ENCODE results near the gene CCR5AS.

Gene CCR5AS

DNA sequence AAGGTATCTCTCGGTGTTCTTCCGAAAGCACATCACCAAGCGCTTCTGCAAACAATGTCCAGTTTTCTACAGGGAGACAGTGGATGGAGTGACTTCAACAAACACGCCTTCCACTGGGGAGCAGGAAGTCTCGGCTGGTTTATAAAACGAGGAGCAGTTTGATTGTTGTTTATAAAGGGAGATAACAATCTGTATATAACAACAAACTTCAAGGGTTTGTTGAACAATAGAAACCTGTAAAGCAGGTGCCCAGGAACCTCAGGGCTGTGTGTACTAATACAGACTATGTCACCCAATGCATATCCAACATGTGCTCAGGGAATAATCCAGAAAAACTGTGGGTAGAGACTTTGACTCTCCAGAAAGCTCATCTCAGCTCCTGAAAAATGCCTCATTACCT lies 48.4 kb downstream of the CCR5AS start:
- WGBS (ENCODE audit: insufficient coverage) = 100% methylated on average over 3 of the region's 6 CpGs
- Histone ChIP-seq H3K9me3 (ENCODE audit: control extremely low read depth in 1 of 5, control insufficient read depth in 4 of 5, insufficient read depth in 2 of 5, low read depth in 1 of 5, low read length in 4 of 5) (no peaks in the 10 kb centered on the region), H3K36me3 (ENCODE audit: control insufficient read depth in 4 of 4, insufficient read depth in 4 of 4, low read length in 3 of 4) (no peaks in the 10 kb centered on the region), H3K27ac (ENCODE audit: insufficient read depth in 1 of 2, low read depth in 1 of 2, low read length in 2 of 2, poor library complexity in 1 of 2, severe bottlenecking in 2 of 2) (no peak overlapping the region), H3K27me3 (replicated peaks in 2 of 5; ENCODE audit: control insufficient read depth in 4 of 5, insufficient read depth in 5 of 5, low read length in 4 of 5) (no peaks in the 10 kb centered on the region), H3K4me3 (ENCODE audit: control insufficient read depth in 1 of 7, extremely low read depth in 1 of 7, insufficient read depth in 4 of 7, low read depth in 2 of 7, low read length in 6 of 7) (no peak overlapping the region), H3K4me1 (ENCODE audit: control extremely low read depth in 1 of 4, control insufficient read depth in 4 of 4, insufficient read depth in 4 of 4, low read length in 3 of 4) (peaks cover 13 to 55% (median 25%) of the 10 kb centered on the region in 4 experiments)
- ChIA-PET POLR2A (no interaction called here), CTCF (no interaction called here)
- no peak for DNase-seq

DNA sequence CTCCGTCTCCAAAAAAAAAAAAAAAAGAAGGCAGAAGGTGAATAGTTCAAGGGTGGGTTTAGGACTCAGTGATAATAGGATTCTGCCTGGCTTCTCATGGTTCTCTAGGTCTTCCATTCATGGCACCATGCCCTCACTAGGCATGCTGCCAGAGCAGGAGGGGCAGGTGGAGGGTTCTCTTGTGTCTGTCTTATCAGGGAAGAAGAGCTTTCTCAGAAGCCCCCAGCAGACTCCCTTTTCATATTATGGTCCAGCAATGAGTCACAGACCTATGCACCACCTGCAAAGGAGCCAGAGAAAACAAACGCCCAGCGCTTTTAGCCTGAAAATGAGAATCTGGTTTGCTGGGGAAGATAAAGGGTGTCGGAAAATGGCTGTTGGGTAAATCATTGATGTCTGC lies 50.0 kb downstream of the CCR5AS start:
- Histone ChIP-seq H3K27ac (ENCODE audit: insufficient read depth in 1 of 2, low read depth in 1 of 2, low read length in 2 of 2, poor library complexity in 1 of 2, severe bottlenecking in 2 of 2) (no peak overlapping the region), H3K27me3 (replicated peaks in 2 of 5; ENCODE audit: control insufficient read depth in 4 of 5, insufficient read depth in 5 of 5, low read length in 4 of 5) (no peaks in the 10 kb centered on the region), H3K4me1 (ENCODE audit: control extremely low read depth in 1 of 4, control insufficient read depth in 4 of 4, insufficient read depth in 4 of 4, low read length in 3 of 4) (peaks cover 18 to 56% (median 32%) of the 10 kb centered on the region in 4 experiments), H3K4me3 (ENCODE audit: control insufficient read depth in 1 of 7, extremely low read depth in 1 of 7, insufficient read depth in 4 of 7, low read depth in 2 of 7, low read length in 6 of 7) (no peak overlapping the region), H3K36me3 (ENCODE audit: control insufficient read depth in 4 of 4, insufficient read depth in 4 of 4, low read length in 3 of 4) (no peaks in the 10 kb centered on the region), H3K9me3 (ENCODE audit: control extremely low read depth in 1 of 5, control insufficient read depth in 4 of 5, insufficient read depth in 2 of 5, low read depth in 1 of 5, low read length in 4 of 5) (no peaks in the 10 kb centered on the region)
- CTCF ChIA-PET = interaction anchor here (1.0 to 8.0 kb wide), 2 partner anchors 13 to 149 kb away, joined by 3 to 44 read pairs; partner anchors contain the start of genes CCR1 and CCR5
- WGBS (ENCODE audit: insufficient coverage) = 99% methylated on average over 4 of the region's 4 CpGs
- no peak for DNase-seq
- POLR2A ChIA-PET = no interaction called here

DNA sequence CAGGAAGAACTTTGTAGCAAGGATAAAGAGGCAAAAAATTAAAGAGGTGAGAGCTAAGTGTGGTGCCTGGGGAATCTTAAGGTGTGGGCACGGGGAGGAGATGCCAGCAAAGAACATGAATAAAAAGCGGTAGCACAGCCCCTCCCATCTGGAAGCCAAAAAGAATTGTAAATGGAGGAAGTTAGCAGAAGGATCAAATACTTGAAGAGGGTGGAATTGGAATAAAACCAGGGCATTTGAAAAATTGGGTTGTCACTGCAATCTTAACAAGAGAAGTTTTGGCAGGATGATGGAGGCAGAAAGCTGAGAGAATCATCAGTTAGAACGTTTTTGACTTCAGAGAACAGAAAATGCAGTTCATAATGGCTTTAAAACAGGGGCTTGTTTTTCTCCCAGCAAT lies 50.6 kb downstream of the CCR5AS start:
- no peaks in the 10 kb centered on the region for H3K27me3 ChIP-seq (replicated peaks in 2 of 5; ENCODE audit: control insufficient read depth in 4 of 5, insufficient read depth in 5 of 5, low read length in 4 of 5)
- POLR2A ChIA-PET = no interaction called here
- peaks cover 18 to 55% (median 30%) of the 10 kb centered on the region in 4 experiments for H3K4me1 ChIP-seq (ENCODE audit: control extremely low read depth in 1 of 4, control insufficient read depth in 4 of 4, insufficient read depth in 4 of 4, low read length in 3 of 4)
- no peak for DNase-seq
- H3K9me3 ChIP-seq (ENCODE audit: control extremely low read depth in 1 of 5, control insufficient read depth in 4 of 5, insufficient read depth in 2 of 5, low read depth in 1 of 5, low read length in 4 of 5) = no peaks in the 10 kb centered on the region
- no peaks in the 10 kb centered on the region for H3K36me3 ChIP-seq (ENCODE audit: control insufficient read depth in 4 of 4, insufficient read depth in 4 of 4, low read length in 3 of 4)
- CTCF ChIA-PET = interaction anchor here (1.0 to 8.0 kb wide), 2 partner anchors 14 to 148 kb away, joined by 3 to 44 read pairs; partner anchors contain the start of genes CCR1 and CCR5
- 85% methylated on average over 3 of the region's 3 CpGs for WGBS (ENCODE audit: insufficient coverage)
- H3K27ac ChIP-seq (ENCODE audit: insufficient read depth in 1 of 2, low read depth in 1 of 2, low read length in 2 of 2, poor library complexity in 1 of 2, severe bottlenecking in 2 of 2) = no peak overlapping the region
- no peak overlapping the region for H3K4me3 ChIP-seq (ENCODE audit: control insufficient read depth in 1 of 7, extremely low read depth in 1 of 7, insufficient read depth in 4 of 7, low read depth in 2 of 7, low read length in 6 of 7)

DNA sequence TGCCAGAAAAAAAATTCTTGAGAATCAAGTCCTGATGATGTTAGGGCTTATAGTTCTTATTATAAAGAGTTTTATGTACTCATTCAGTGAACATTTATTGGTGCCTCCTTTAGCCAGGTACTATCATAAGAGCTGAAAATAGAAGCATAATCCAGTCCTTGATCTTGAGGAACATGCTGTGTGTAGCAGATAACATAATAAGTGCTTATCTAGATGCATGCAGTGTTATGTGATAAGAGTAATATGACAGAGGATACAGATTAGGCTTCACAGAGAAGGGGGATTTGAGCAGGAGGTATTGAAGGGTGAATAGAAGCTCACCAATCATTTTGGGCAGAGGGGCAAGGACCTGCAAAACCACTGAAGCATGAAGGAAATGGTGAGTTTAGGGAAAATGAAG lies 51.9 kb downstream of the CCR5AS start:
- Histone ChIP-seq H3K4me1 (ENCODE audit: control extremely low read depth in 1 of 4, control insufficient read depth in 4 of 4, insufficient read depth in 4 of 4, low read length in 3 of 4) (peaks cover 21 to 56% (median 38%) of the 10 kb centered on the region in 4 experiments), H3K4me3 (ENCODE audit: control insufficient read depth in 1 of 7, extremely low read depth in 1 of 7, insufficient read depth in 4 of 7, low read depth in 2 of 7, low read length in 6 of 7) (no peak overlapping the region), H3K36me3 (ENCODE audit: control insufficient read depth in 4 of 4, insufficient read depth in 4 of 4, low read length in 3 of 4) (no peaks in the 10 kb centered on the region), H3K27ac (ENCODE audit: insufficient read depth in 1 of 2, low read depth in 1 of 2, low read length in 2 of 2, poor library complexity in 1 of 2, severe bottlenecking in 2 of 2) (no peak overlapping the region), H3K27me3 (replicated peaks in 2 of 5; ENCODE audit: control insufficient read depth in 4 of 5, insufficient read depth in 5 of 5, low read length in 4 of 5) (no peaks in the 10 kb centered on the region), H3K9me3 (ENCODE audit: control extremely low read depth in 1 of 5, control insufficient read depth in 4 of 5, insufficient read depth in 2 of 5, low read depth in 1 of 5, low read length in 4 of 5) (no peaks in the 10 kb centered on the region)
- CTCF ChIA-PET = interaction anchor here (0.8 to 8.0 kb wide), 5 partner anchors 15 to 250 kb away, joined by 3 to 44 read pairs (median 3); partner anchors contain the start of gene CCR5
- POLR2A ChIA-PET = no interaction called here
- no peak for DNase-seq

DNA sequence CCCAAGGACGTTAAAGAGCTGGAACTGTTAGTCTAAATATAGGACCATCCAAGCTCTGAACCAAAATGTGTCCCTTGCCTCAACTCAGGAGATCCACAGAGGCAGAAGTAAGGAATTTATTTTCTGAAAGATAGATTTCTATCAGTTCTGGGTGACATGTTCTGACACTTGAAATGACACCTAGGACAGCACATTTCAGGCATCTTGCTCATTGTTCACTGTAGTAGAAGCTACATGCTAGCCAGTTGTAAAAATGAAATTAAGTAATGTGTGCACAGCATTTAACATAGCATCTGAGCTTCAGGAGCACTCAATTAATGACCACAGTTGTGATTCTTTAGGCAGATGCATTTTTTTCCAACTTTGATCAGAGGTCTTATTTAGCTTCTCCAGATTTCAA lies 52.4 kb downstream of the CCR5AS start:
- Histone ChIP-seq H3K9me3 (ENCODE audit: control extremely low read depth in 1 of 5, control insufficient read depth in 4 of 5, insufficient read depth in 2 of 5, low read depth in 1 of 5, low read length in 4 of 5) (no peaks in the 10 kb centered on the region), H3K4me3 (ENCODE audit: control insufficient read depth in 1 of 7, extremely low read depth in 1 of 7, insufficient read depth in 4 of 7, low read depth in 2 of 7, low read length in 6 of 7) (peak overlapping the region in 1 of 7 experiments; percentile 36), H3K27me3 (replicated peaks in 2 of 5; ENCODE audit: control insufficient read depth in 4 of 5, insufficient read depth in 5 of 5, low read length in 4 of 5) (no peaks in the 10 kb centered on the region), H3K27ac (ENCODE audit: insufficient read depth in 1 of 2, low read depth in 1 of 2, low read length in 2 of 2, poor library complexity in 1 of 2, severe bottlenecking in 2 of 2) (no peak overlapping the region), H3K4me1 (ENCODE audit: control extremely low read depth in 1 of 4, control insufficient read depth in 4 of 4, insufficient read depth in 4 of 4, low read length in 3 of 4) (peaks cover 22 to 56% (median 38%) of the 10 kb centered on the region in 4 experiments), H3K36me3 (ENCODE audit: control insufficient read depth in 4 of 4, insufficient read depth in 4 of 4, low read length in 3 of 4) (no peaks in the 10 kb centered on the region)
- ChIA-PET CTCF (interaction anchor here (0.8 to 8.0 kb wide), 5 partner anchors 15 to 250 kb away, joined by 3 to 44 read pairs (median 3); partner anchors contain the start of gene CCR5), POLR2A (no interaction called here)
- DNase-seq = no peak
- no CpG with 5 or more reads among the region's 1 CpG for WGBS (ENCODE audit: insufficient coverage)

DNA sequence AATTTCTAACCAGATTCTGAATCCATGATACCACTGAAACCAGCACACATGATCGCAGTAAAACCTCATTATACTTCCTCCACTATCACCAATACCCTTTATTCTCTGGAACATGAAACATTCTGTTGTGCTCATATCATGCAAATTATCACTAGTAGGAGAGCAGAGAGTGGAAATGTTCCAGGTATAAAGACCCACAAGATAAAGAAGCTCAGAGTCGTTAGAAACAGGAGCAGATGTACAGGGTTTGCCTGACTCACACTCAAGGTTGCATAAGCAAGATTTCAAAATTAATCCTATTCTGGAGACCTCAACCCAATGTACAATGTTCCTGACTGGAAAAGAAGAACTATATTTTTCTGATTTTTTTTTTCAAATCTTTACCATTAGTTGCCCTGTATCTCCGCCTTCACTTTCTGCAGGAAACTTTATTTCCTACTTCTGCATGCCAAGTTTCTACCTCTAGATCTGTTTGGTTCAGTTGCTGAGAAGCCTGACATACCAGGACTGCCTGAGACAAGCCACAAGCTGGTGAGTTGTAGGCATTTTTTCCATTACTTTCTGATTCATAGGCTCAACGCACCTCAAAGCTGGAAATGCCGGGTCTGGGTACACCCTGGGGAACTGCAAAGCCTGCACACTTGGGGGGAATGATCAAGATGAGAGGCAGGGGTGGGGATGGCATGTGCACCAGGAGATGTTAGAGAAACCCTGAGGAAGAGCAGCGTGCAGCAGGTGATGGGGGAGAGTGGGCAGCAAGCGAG lies 53.0 kb downstream of the CCR5AS start, which contains the start of gene CCR2:
Gene CCR2 (plus strand): TSS at position 465 of the 764 bp plus-strand sequence. CDS start 3,417 bp downstream, outside the sequence.
- Histone ChIP-seq H3K9me3 (ENCODE audit: control extremely low read depth in 1 of 5, control insufficient read depth in 4 of 5, insufficient read depth in 2 of 5, low read depth in 1 of 5, low read length in 4 of 5) (no peaks in the 10 kb centered on the region), H3K36me3 (ENCODE audit: control insufficient read depth in 4 of 4, insufficient read depth in 4 of 4, low read length in 3 of 4) (no peaks in the 10 kb centered on the region), H3K27me3 (replicated peaks in 2 of 5; ENCODE audit: control insufficient read depth in 4 of 5, insufficient read depth in 5 of 5, low read length in 4 of 5) (no peaks in the 10 kb centered on the region), H3K4me3 (ENCODE audit: control insufficient read depth in 1 of 7, extremely low read depth in 1 of 7, insufficient read depth in 4 of 7, low read depth in 2 of 7, low read length in 6 of 7) (peak within 1 kb of the TSS in 2 of 7 experiments; percentile 10 to 36), H3K4me1 (ENCODE audit: control extremely low read depth in 1 of 4, control insufficient read depth in 4 of 4, insufficient read depth in 4 of 4, low read length in 3 of 4) (peaks cover 24 to 60% (median 42%) of the 10 kb centered on the region in 4 experiments), H3K27ac (ENCODE audit: insufficient read depth in 1 of 2, low read depth in 1 of 2, low read length in 2 of 2, poor library complexity in 1 of 2, severe bottlenecking in 2 of 2) (no peak within 1 kb of the TSS)
- ChIA-PET POLR2A (no interaction called here), CTCF (interaction anchor here (0.8 to 8.0 kb wide), 4 partner anchors 16 to 249 kb away, joined by 3 to 44 read pairs (median 4); partner anchors contain the start of gene CCR5)
- peak in 2 of 3 donors; percentile 48 to 63 for DNase-seq
- 42% methylated on average over 5 of the region's 7 CpGs for WGBS (ENCODE audit: insufficient coverage)

DNA sequence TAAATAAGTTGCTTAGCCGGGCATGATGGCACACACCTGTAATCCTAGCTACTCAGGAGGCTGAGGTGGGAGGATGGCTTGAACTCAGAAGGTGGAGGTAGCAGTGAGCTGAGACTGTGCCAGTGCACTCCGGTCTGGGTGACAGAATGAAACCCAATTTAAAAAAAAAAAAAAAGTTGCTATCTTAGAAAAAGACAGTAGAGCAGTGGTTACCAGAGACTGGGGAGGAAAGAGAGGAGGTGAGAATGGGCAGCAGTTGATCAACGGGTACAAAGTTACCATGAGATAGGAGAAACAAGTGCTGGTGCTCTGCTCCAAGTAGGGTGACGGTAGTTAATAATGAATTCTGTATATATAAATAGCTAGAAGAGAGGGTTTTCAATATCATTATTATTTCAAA lies 53.8 kb downstream of the CCR5AS start:
- Histone ChIP-seq H3K27me3 (replicated peaks in 2 of 5; ENCODE audit: control insufficient read depth in 4 of 5, insufficient read depth in 5 of 5, low read length in 4 of 5) (no peaks in the 10 kb centered on the region), H3K4me1 (ENCODE audit: control extremely low read depth in 1 of 4, control insufficient read depth in 4 of 4, insufficient read depth in 4 of 4, low read length in 3 of 4) (peaks cover 24 to 65% (median 47%) of the 10 kb centered on the region in 4 experiments)

More for the DNA sequence above, 53.8 kb downstream of the CCR5AS start:
- H3K9me3 ChIP-seq (ENCODE audit: control extremely low read depth in 1 of 5, control insufficient read depth in 4 of 5, insufficient read depth in 2 of 5, low read depth in 1 of 5, low read length in 4 of 5) = no peaks in the 10 kb centered on the region
- no peak overlapping the region for H3K27ac ChIP-seq (ENCODE audit: insufficient read depth in 1 of 2, low read depth in 1 of 2, low read length in 2 of 2, poor library complexity in 1 of 2, severe bottlenecking in 2 of 2)
- ChIA-PET CTCF (interaction anchor here (8.0 kb wide), 1 partner anchor 17 kb away, joined by 44 read pairs; the partner anchor contains the start of gene CCR5), POLR2A (no interaction called here)
- WGBS (ENCODE audit: insufficient coverage) = 100% methylated on average over 2 of the region's 4 CpGs
- DNase-seq = no peak
- no peak overlapping the region for H3K4me3 ChIP-seq (ENCODE audit: control insufficient read depth in 1 of 7, extremely low read depth in 1 of 7, insufficient read depth in 4 of 7, low read depth in 2 of 7, low read length in 6 of 7)
- no peaks in the 10 kb centered on the region for H3K36me3 ChIP-seq (ENCODE audit: control insufficient read depth in 4 of 4, insufficient read depth in 4 of 4, low read length in 3 of 4)
